Measurements from ENCODE around the gene DOK1. TPM values are rescaled to one million over a fixed set of nuclear protein-coding genes. Genes with fewer than 3 reads are reported as not detected.

Gene DOK1
- polyA plus RNA-seq, 3 donors, result 10.1 to 11.0 (median 10.5) TPM

- no peak for DNase-seq
These were observed 30.5 kb upstream of the DOK1 start for GRCh38 chr2:74524005-74524404.

GRCh38 chr2:74524955-74525716, 29.4 kb upstream of the DOK1 start:
- no peak for DNase-seq

GRCh38 chr2:74525717-74526648, 28.5 kb upstream of the DOK1 start, which contains the start of gene DQX1:
TSS of gene DQX1 (minus strand) at chr2:74526231. CDS start at chr2:74525729, 502 bp downstream.
- DNase-seq, result no peak

- DNase-seq, result no peak
These were observed 27.8 kb upstream of the DOK1 start for GRCh38 chr2:74526649-74527230.

GRCh38 chr2:74527741-74528140, 26.8 kb upstream of the DOK1 start:
- DNase-seq, result no peak

GRCh38 chr2:74528600-74529356, 25.7 kb upstream of the DOK1 start:
- no peak for DNase-seq

- peak; percentile 99 for DNase-seq
These were observed 24.9 kb upstream of the DOK1 start, which contains the start of the genes AUP1 and HTRA2 for GRCh38 chr2:74529357-74530238. TSS of gene AUP1 (minus strand) at chr2:74529706. CDS start at chr2:74529629, 77 bp downstream. TSS of gene HTRA2 (plus strand) at chr2:74529933. CDS start at chr2:74530007, 74 bp downstream.

GRCh38 chr2:74530239-74531187, 24.0 kb upstream of the DOK1 start:
- DNase-seq, result no peak

- no peak for DNase-seq
These were observed 22.9 kb upstream of the DOK1 start for GRCh38 chr2:74531666-74532065.

- DNase-seq, result no peak
These were observed 22.3 kb upstream of the DOK1 start for GRCh38 chr2:74532222-74532621.

GRCh38 chr2:74533464-74533863, 21.1 kb upstream of the DOK1 start:
- DNase-seq, result no peak

GRCh38 chr2:74534411-74534810, 20.1 kb upstream of the DOK1 start:
- no peak for DNase-seq

GRCh38 chr2:74535440-74535965, 19.0 kb upstream of the DOK1 start:
- no peak for DNase-seq

- no peak for DNase-seq
These were observed 18.2 kb upstream of the DOK1 start for GRCh38 chr2:74536166-74536950.

GRCh38 chr2:74537140-74537539, 17.4 kb upstream of the DOK1 start:
- no peak for DNase-seq

- no peak for DNase-seq
These were observed 15.6 kb upstream of the DOK1 start for GRCh38 chr2:74538881-74539339.

GRCh38 chr2:74540291-74540690, 14.2 kb upstream of the DOK1 start:
- no peak for DNase-seq

- DNase-seq, result no peak
These were observed 11.5 kb upstream of the DOK1 start for GRCh38 chr2:74542978-74543377.

All from renal pelvis (tissue), 4 donors.